ENCODE measurements around the gene HNRNPA3. TPM values are rescaled to one million over a fixed set of nuclear protein-coding genes. Genes with fewer than 3 reads are reported as not detected.

Gene HNRNPA3
- polyA plus RNA-seq, 3 donors, result 26.5 to 71.7 (median 43.0) TPM

DNA sequence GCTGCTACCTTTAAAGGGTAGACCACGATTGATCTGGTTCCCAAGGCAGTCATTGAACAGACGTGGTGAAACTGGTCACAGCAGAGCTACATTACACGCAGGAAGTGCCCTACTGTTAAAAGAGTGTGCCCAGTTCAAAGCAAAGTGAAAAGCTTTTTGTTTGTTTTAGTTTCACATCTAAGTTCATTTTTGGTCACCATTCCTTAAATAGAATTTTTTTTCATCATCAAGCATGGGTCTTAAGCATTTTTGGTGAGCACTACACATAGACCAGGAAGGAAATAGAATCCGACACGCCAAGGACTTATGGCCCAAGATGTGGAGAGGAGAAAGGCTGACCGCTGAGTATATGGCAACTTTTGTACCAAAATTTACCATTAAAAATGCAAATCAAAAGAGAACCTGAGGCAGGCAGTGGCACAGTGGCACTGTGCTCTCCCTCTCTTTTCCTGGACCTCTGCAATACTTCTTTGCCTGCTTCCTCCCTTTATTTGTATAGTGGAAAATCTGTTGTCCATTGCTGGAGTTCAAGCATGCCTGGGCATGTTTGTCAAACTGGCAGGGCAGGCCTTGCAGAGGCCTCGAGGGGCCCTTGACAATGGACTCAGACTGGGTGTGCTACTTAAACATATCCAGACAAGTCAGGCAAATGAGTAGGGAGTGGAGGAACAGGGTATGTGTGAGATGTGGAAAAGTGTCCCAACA lies 42.6 kb upstream of the HNRNPA3 start:
- Histone ChIP-seq H3K36me3 (replicated peaks in 1 of 2; ENCODE audit: control insufficient read depth in 1 of 2, insufficient read depth in 2 of 2, low read length in 2 of 2) (no peaks in the 10 kb centered on the region), H3K4me1 (ENCODE audit: control insufficient read depth in 1 of 2, insufficient read depth in 2 of 2, low read length in 2 of 2) (peaks cover 24 to 32% of the 10 kb centered on the region in 2 donors), H3K9ac (ENCODE audit: insufficient read depth, low read length, poor library complexity, severe bottlenecking) (no peak overlapping the region), H3K9me3 (replicated peaks in 1 of 2; ENCODE audit: control insufficient read depth in 1 of 2, insufficient read depth in 1 of 2, low read length in 2 of 2) (no peaks in the 10 kb centered on the region), H3K4me2 (replicated peaks; ENCODE audit: extremely low read depth, low read length, poor library complexity, severe bottlenecking) (no peak overlapping the region), H4K20me1 (ENCODE audit: insufficient read depth, low read length) (no peaks in the 10 kb centered on the region), H3K27me3 (ENCODE audit: control insufficient read depth in 2 of 2, insufficient read depth in 2 of 2, low read length in 2 of 2) (no peaks in the 10 kb centered on the region), H3K27ac (ENCODE audit: low read depth in 1 of 2, low read length in 2 of 2) (no peak overlapping the region), H2AFZ (ENCODE audit: insufficient read depth, low read depth, low read length, poor library complexity, severe bottlenecking) (no peak overlapping the region), H3K79me2 (ENCODE audit: insufficient read depth, low read length) (no peaks in the 10 kb centered on the region), H3K4me3 (replicated peaks in 1 of 3; ENCODE audit: low read depth in 2 of 3, low read length in 3 of 3) (no peak overlapping the region)
- intact Hi-C loops (cut with micrococcal nuclease), result loop anchor here (2.0 to 10.0 kb wide), 8 partner anchors 37 to 445 kb away; partner anchors contain the start of genes NFE2L2 (in 2 of the 2) and HNRNPA3 (in 1 of the 2)
- H3K4me1 Mint-ChIP-seq, result peaks cover 34% of the 10 kb centered on the region
- TF ChIP-seq, protein P1, sequence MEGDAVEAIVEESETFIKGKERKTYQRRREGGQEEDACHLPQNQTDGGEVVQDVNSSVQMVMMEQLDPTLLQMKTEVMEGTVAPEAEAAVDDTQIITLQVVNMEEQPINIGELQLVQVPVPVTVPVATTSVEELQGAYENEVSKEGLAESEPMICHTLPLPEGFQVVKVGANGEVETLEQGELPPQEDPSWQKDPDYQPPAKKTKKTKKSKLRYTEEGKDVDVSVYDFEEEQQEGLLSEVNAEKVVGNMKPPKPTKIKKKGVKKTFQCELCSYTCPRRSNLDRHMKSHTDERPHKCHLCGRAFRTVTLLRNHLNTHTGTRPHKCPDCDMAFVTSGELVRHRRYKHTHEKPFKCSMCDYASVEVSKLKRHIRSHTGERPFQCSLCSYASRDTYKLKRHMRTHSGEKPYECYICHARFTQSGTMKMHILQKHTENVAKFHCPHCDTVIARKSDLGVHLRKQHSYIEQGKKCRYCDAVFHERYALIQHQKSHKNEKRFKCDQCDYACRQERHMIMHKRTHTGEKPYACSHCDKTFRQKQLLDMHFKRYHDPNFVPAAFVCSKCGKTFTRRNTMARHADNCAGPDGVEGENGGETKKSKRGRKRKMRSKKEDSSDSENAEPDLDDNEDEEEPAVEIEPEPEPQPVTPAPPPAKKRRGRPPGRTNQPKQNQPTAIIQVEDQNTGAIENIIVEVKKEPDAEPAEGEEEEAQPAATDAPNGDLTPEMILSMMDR (IDR thresholded peaks at IDR 0.05), result no peak
- no peaks in the 10 kb centered on the region for H3K27me3 Mint-ChIP-seq (ENCODE audit: low read depth in 3 of 3)
- no peak overlapping the region for H3K4me3 Mint-ChIP-seq
- H3K36me3 Mint-ChIP-seq, result peaks cover 0 to 2% of the 10 kb centered on the region in 2 donors
- H3K9me3 Mint-ChIP-seq, result peaks cover 0 to 5% (median 0%) of the 10 kb centered on the region in 7 donors
- 65% methylated on average over 3 of the region's 7 CpGs for WGBS (ENCODE audit: insufficient coverage)
- peak in 1 of 3 donors; percentile 2 for DNase-seq
- H3K27ac Mint-ChIP-seq, result peak overlapping the region in 5 of 7 donors; percentile 14 to 75 (median 52)

DNA sequence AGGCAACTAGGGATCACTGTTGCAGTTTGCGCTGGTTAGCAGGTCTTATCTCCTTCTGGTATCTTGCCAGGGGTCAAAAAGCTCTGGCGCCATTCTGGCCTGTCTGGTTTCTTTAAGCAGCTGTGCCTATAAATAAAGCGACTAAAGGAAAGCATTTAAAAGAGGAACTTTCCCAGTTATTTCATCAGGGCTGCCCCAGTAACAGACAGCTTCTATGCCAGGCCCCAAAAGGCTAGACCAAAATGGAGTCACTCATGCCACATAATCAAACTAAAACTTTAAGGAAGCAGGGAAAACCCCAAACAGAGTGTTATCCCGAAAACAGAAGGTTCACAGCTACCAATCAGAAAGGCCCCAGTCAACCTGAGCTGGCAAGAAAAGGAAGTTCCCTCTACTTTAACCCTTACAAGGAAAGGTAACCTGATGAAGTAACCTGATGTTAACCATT lies 41.2 kb upstream of the HNRNPA3 start:
- H3K4me3 ChIP-seq (replicated peaks in 1 of 3; ENCODE audit: low read depth in 2 of 3, low read length in 3 of 3), result no peak overlapping the region
- no peaks in the 10 kb centered on the region for H3K9me3 ChIP-seq (replicated peaks in 1 of 2; ENCODE audit: control insufficient read depth in 1 of 2, insufficient read depth in 1 of 2, low read length in 2 of 2)
- 20% methylated on average over 1 of the region's 4 CpGs for WGBS (ENCODE audit: insufficient coverage)
- H3K36me3 Mint-ChIP-seq, result peaks cover 0 to 2% of the 10 kb centered on the region in 2 donors
- H2AFZ ChIP-seq (ENCODE audit: insufficient read depth, low read depth, low read length, poor library complexity, severe bottlenecking), result no peak overlapping the region
- intact Hi-C loops (cut with micrococcal nuclease), result loop anchor here in 1 of 2 donors (5.0 kb wide), 1 partner anchor 36 kb away; no protein-coding TSS in a partner anchor
- TF ChIP-seq, protein P1 (IDR thresholded peaks at IDR 0.05), result no peak
- H3K27me3 ChIP-seq (ENCODE audit: control insufficient read depth in 2 of 2, insufficient read depth in 2 of 2, low read length in 2 of 2), result no peaks in the 10 kb centered on the region
- no peaks in the 10 kb centered on the region for H4K20me1 ChIP-seq (ENCODE audit: insufficient read depth, low read length)
- H3K4me1 Mint-ChIP-seq, result peaks cover 25% of the 10 kb centered on the region
- H3K27ac Mint-ChIP-seq, result peak overlapping the region in 6 of 7 donors; percentile 44 to 72 (median 66)
- peaks cover 0 to 1% (median 0%) of the 10 kb centered on the region in 3 donors for H3K27me3 Mint-ChIP-seq (ENCODE audit: low read depth in 3 of 3)
- H3K9me3 Mint-ChIP-seq, result peaks cover 0 to 5% (median 0%) of the 10 kb centered on the region in 7 donors
- peak; percentile 75 to 87 (median 87) for DNase-seq
- H3K4me3 Mint-ChIP-seq, result no peak overlapping the region
- H3K36me3 ChIP-seq (replicated peaks in 1 of 2; ENCODE audit: control insufficient read depth in 1 of 2, insufficient read depth in 2 of 2, low read length in 2 of 2), result no peaks in the 10 kb centered on the region
- no peak overlapping the region for H3K4me2 ChIP-seq (replicated peaks; ENCODE audit: extremely low read depth, low read length, poor library complexity, severe bottlenecking)
- peak overlapping the region in 1 of 2 donors; percentile 51 for H3K27ac ChIP-seq (ENCODE audit: low read depth in 1 of 2, low read length in 2 of 2)
- no peak overlapping the region for H3K9ac ChIP-seq (ENCODE audit: insufficient read depth, low read length, poor library complexity, severe bottlenecking)
- no peaks in the 10 kb centered on the region for H3K79me2 ChIP-seq (ENCODE audit: insufficient read depth, low read length)
- H3K4me1 ChIP-seq (ENCODE audit: control insufficient read depth in 1 of 2, insufficient read depth in 2 of 2, low read length in 2 of 2), result peaks cover 10 to 17% of the 10 kb centered on the region in 2 donors
